Measurements from ENCODE around the gene NGLY1.

NGLY1 gene

DNA sequence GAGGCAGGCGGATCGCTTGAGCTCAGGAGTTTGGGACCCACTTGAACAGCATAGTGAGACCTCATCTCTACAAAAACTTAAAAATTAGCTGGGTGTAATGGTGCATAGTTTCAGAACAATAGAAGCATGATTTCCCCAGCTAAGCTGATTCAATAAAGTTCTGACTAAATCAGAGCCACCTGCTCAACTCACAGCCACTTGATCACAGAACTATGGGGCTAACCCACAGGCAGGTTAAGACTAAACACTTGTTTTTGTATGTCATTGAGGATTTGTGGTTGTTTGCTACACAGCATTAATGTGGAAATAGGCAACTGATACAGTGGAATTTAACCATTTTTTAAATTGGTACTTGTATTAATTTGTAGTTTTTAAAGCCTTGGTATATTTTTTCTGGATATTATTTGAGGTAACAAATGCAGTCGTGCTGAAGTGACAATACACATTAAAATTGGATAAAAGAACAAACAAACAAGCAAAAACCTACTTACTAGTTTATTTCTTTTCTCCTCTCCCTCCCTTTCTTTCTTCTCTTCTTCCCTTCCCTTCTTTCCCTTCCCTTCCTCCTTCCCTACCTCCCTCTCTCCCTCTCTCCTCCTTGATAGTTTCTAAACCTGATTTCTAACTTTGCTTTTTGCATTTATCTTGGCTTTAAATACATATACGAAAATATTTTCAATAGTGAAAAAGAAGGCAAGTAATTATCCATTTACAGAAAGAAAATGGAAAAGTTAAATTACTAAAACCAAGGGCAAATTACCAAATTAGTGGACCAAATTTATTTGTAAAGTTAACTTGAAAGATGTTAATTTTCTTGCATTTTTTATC is 38.7 kb upstream of the NGLY1 start:
- DNase-seq (ENCODE audit: extremely low read depth, low read depth), result no peak
- no peak overlapping the region for H3K4me3 ChIP-seq (replicated peaks; ENCODE audit: low read depth, low read length)
- TF ChIP-seq, protein P1, sequence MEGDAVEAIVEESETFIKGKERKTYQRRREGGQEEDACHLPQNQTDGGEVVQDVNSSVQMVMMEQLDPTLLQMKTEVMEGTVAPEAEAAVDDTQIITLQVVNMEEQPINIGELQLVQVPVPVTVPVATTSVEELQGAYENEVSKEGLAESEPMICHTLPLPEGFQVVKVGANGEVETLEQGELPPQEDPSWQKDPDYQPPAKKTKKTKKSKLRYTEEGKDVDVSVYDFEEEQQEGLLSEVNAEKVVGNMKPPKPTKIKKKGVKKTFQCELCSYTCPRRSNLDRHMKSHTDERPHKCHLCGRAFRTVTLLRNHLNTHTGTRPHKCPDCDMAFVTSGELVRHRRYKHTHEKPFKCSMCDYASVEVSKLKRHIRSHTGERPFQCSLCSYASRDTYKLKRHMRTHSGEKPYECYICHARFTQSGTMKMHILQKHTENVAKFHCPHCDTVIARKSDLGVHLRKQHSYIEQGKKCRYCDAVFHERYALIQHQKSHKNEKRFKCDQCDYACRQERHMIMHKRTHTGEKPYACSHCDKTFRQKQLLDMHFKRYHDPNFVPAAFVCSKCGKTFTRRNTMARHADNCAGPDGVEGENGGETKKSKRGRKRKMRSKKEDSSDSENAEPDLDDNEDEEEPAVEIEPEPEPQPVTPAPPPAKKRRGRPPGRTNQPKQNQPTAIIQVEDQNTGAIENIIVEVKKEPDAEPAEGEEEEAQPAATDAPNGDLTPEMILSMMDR (IDR thresholded peaks at IDR 0.05; ENCODE audit: low read depth, low read length, missing control alignments), result no peak

DNA sequence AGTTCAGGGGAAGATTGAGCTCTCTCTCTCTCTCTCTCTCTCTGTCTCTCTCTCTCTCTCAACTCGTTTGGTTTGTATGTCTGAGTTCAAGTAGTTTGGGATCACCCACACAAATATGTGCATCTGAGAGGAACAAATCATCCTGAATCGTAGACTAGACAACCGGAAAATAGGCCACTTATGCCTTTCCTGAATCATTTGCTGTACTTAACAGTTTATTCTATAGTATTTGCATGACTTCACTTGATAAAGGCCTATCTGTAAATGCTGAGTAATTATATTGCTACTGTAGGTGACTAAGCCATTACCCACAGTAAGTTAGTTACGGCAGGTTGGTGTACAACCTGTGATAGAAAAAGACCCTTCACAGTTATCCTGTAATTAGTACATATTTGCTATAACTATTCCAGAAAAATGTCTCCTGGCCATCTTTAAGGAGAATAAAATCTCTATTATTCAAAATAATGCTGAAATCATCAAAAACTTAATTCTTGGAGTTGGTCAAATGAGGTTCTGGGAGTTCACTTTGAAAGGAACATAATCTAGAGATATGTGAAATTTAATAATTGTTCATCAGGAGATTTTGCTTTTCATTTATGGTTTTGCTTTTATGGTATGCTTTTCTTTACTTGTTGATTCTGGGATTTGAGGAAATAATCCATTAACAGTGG is 37.7 kb upstream of the NGLY1 start:
- TF ChIP-seq, protein P1 (IDR thresholded peaks at IDR 0.05; ENCODE audit: low read depth, low read length, missing control alignments), result no peak
- H3K4me3 ChIP-seq (replicated peaks; ENCODE audit: low read depth, low read length), result no peak overlapping the region
- DNase-seq (ENCODE audit: extremely low read depth, low read depth), result no peak

DNA sequence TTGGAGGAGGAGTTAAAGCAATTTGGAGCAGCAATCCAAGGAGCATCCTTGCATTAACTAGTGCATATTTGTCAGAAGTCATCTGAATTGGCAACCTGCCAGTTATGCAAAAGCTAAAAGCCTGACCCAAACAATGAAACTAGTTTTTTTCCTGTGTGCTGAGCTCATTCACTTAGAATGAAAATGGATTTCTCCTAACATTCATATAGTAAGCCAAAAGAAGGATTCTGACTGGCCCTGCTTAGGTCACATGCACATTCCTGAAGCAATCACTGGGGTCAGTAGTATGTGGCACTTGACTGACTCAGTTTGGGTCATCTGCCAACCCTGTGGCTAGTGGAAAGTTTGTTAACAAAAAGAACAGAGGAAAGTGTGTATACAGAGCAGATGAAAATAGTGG is 37.1 kb upstream of the NGLY1 start:
- peak; percentile 53 for DNase-seq (ENCODE audit: extremely low read depth, low read depth)
- no peak overlapping the region for H3K4me3 ChIP-seq (replicated peaks; ENCODE audit: low read depth, low read length)
- TF ChIP-seq, protein P1 (IDR thresholded peaks at IDR 0.05; ENCODE audit: low read depth, low read length, missing control alignments), result no peak

DNA sequence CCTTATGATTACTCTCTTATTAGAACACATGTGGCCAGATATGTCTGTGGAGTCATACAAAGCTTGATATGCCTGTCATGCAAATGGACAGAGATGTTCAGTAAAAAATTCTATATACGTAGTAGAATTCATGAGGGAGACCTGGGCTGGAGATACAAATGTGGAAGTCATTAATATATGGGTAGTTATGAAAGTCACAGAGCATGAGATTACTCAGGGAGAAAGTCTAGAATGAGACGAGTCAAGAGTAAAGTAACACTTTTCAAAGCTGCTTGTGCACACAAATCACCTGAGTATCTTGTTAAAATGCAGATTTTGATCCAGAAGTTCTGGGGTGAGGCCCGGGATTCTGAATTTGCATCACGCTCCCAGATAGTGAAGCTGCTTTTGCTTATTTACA is 35.1 kb upstream of the NGLY1 start:
- TF ChIP-seq, protein P1 (IDR thresholded peaks at IDR 0.05; ENCODE audit: low read depth, low read length, missing control alignments), result no peak
- H3K4me3 ChIP-seq (replicated peaks; ENCODE audit: low read depth, low read length), result no peak overlapping the region
- no peak for DNase-seq (ENCODE audit: extremely low read depth, low read depth)

DNA sequence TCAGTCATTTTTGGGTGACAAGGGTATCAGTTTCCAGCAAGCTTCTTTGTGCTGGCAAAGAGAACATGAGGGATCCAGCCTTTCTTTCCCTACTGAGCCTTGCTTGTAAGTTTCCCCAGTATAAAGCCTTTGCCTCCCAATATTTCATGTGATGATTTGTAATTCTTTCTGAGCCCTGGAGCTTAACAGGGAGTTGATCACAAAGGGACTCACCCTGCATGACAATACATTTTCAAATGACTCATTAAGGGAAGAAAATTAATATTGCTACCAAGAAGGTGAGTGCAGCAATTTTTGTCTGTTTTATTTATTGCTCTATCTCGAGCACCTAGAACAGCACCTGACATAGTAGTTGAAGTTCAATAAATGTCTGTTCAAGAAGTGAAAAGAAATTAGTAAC is 34.4 kb upstream of the NGLY1 start:
- H3K4me3 ChIP-seq (replicated peaks; ENCODE audit: low read depth, low read length), result no peak overlapping the region
- TF ChIP-seq, protein P1 (IDR thresholded peaks at IDR 0.05; ENCODE audit: low read depth, low read length, missing control alignments), result no peak
- DNase-seq (ENCODE audit: extremely low read depth, low read depth), result no peak

DNA sequence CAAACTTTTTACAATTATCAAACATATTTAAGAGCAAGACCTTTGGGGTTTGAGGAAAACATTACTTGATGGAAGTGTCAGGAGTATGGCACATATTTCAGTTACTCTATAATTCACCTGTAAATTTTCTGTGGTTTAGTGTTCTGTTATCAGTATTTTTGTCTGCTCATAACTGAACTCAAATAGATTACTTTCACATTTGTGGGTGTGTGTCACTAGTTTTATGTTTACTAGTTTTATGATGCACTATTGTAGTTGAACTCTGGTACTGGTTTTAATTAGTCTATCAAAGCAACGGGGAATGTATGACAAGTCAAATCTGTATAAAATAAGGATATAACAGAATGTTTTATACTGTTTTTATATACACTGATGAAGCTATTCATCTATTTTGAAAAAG is 33.9 kb upstream of the NGLY1 start:
- DNase-seq (ENCODE audit: extremely low read depth, low read depth), result no peak
- H3K4me3 ChIP-seq (replicated peaks; ENCODE audit: low read depth, low read length), result no peak overlapping the region
- TF ChIP-seq, protein P1 (IDR thresholded peaks at IDR 0.05; ENCODE audit: low read depth, low read length, missing control alignments), result no peak
